SK-N-SH treated with all-trans-retinoic acid at 6 μM for 48 hours (cell line): ENCODE results near the gene CNTNAP2.

Source experiments
- CSDC2 ChIP-seq: fragments of 250-450 bp; sonication (Bioruptor Pico); IDR thresholded peaks from 2 replicates; pipeline ENCODE4 v1.5.0; 2020; ENCODE audit warnings: mild to moderate bottlenecking, moderate library complexity
- TCF4 ChIP-seq: fragments of 250-450 bp; sonication (Bioruptor Pico); IDR thresholded peaks from 2 replicates; pipeline ENCODE4 v1.8.0; 2021; ENCODE audit warnings: mild to moderate bottlenecking, moderate library complexity, borderline replicate concordance
- TOX ChIP-seq: fragments of 250-450 bp; sonication (Bioruptor Pico); IDR thresholded peaks from 2 replicates; pipeline ENCODE4 v1.8.0; 2021; ENCODE audit warnings: mild to moderate bottlenecking, moderate library complexity, borderline replicate concordance
- TF ChIP-seq, protein P1 (sequence below): fragments of 250-450 bp; sonication (Bioruptor Pico); IDR thresholded peaks from 2 replicates; pipeline ENCODE4 v1.8.0; 2020; ENCODE audit warnings: mild to moderate bottlenecking, moderate library complexity, borderline replicate concordance
- TF ChIP-seq, protein P2 (sequence below): fragments of 250-450 bp; sonication (Bioruptor Pico); IDR thresholded peaks from 2 replicates; pipeline ENCODE4 v1.5.0; 2020; ENCODE audit warnings: mild to moderate bottlenecking, moderate library complexity
- TF ChIP-seq, protein P3 (sequence below): fragments of 250-450 bp; sonication (Bioruptor Pico); IDR thresholded peaks from 2 replicates; pipeline ENCODE4 v1.5.1; 2020; ENCODE audit warnings: low read depth, mild to moderate bottlenecking, moderate library complexity

DNA sequence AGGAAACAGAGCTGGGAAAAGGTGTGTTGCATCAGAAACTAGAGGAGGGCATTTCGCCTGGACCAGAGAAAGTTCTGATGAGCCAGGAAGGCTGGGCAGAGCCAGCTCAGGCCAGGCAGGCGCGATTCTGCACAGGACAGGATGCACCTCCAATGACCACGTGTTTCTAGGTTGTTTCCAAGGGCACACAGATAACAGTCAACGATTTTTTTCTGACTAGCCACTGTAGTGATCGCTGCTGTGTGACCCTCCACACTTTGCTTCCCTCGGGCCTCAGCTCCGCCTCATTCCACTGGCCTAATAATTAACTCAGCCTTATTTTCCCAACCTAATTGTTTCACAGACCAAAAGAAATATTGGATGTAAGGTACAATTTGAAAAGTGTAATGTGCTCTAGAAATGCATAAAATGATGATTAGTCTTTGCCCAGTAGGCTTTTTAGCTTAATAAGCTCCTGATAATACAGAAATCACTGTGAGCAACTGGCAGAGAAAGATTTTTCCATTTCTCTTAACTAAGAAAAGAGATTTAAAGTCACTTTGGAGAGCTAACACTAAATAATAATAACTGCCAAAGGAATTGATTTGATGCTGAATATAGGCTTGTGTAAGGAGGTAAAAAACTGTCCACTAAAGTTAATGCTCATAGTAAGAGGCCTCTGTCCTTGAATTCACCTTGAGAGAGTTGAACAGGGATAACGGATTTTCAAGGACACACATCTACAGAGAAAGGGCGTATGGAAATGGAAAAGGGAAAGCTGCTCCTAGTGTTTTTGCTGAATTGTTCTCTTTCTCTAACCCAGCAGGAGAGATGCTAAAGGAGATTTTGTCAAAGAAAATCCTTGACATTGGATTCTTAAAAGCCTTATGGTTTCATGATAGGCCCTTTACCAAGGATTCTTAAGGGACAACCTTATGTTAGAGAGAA, 2183.0 kb downstream of the CNTNAP2 start:
- TF ChIP-seq, protein P1, sequence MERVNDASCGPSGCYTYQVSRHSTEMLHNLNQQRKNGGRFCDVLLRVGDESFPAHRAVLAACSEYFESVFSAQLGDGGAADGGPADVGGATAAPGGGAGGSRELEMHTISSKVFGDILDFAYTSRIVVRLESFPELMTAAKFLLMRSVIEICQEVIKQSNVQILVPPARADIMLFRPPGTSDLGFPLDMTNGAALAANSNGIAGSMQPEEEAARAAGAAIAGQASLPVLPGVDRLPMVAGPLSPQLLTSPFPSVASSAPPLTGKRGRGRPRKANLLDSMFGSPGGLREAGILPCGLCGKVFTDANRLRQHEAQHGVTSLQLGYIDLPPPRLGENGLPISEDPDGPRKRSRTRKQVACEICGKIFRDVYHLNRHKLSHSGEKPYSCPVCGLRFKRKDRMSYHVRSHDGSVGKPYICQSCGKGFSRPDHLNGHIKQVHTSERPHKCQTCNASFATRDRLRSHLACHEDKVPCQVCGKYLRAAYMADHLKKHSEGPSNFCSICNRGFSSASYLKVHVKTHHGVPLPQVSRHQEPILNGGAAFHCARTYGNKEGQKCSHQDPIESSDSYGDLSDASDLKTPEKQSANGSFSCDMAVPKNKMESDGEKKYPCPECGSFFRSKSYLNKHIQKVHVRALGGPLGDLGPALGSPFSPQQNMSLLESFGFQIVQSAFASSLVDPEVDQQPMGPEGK (CRISPR knock-in tag) = no peak
- TF ChIP-seq, protein P2, sequence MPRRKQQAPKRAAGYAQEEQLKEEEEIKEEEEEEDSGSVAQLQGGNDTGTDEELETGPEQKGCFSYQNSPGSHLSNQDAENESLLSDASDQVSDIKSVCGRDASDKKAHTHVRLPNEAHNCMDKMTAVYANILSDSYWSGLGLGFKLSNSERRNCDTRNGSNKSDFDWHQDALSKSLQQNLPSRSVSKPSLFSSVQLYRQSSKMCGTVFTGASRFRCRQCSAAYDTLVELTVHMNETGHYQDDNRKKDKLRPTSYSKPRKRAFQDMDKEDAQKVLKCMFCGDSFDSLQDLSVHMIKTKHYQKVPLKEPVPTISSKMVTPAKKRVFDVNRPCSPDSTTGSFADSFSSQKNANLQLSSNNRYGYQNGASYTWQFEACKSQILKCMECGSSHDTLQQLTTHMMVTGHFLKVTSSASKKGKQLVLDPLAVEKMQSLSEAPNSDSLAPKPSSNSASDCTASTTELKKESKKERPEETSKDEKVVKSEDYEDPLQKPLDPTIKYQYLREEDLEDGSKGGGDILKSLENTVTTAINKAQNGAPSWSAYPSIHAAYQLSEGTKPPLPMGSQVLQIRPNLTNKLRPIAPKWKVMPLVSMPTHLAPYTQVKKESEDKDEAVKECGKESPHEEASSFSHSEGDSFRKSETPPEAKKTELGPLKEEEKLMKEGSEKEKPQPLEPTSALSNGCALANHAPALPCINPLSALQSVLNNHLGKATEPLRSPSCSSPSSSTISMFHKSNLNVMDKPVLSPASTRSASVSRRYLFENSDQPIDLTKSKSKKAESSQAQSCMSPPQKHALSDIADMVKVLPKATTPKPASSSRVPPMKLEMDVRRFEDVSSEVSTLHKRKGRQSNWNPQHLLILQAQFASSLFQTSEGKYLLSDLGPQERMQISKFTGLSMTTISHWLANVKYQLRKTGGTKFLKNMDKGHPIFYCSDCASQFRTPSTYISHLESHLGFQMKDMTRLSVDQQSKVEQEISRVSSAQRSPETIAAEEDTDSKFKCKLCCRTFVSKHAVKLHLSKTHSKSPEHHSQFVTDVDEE (CRISPR knock-in tag) = no peak
- TF ChIP-seq, protein P3, sequence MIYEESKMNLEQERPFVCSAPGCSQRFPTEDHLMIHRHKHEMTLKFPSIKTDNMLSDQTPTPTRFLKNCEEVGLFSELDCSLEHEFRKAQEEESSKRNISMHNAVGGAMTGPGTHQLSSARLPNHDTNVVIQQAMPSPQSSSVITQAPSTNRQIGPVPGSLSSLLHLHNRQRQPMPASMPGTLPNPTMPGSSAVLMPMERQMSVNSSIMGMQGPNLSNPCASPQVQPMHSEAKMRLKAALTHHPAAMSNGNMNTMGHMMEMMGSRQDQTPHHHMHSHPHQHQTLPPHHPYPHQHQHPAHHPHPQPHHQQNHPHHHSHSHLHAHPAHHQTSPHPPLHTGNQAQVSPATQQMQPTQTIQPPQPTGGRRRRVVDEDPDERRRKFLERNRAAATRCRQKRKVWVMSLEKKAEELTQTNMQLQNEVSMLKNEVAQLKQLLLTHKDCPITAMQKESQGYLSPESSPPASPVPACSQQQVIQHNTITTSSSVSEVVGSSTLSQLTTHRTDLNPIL = no peak
- no peak for TF ChIP-seq TCF4 (CRISPR knock-in tag)
- TF ChIP-seq CSDC2 (CRISPR knock-in tag) = no peak
- TF ChIP-seq TOX (CRISPR knock-in tag) = no peak
